Testis (tissue), 3 donors: ENCODE measurements around the gene TSPAN10. TPM values are rescaled to one million over a fixed set of nuclear protein-coding genes. Genes with fewer than 3 reads are reported as not detected.

ENCODE experiments used
- DNase-seq: peaks from one replicate; pipeline ENCODE4 v3.0.0-alpha.2; 2019
- H3K27ac ChIP-seq, 2 donors: fragments of 200-600 bp; sonication (generic); one replicate each; pipeline ENCODE4 v1.5.1; 2019
- H3K27me3 ChIP-seq: fragments of 200-600 bp; sonication (generic); one replicate; pipeline ENCODE4 v1.5.1; 2019
- H3K36me3 ChIP-seq: fragments of 200-600 bp; sonication (generic); one replicate; pipeline ENCODE4 v1.5.1; 2017; ENCODE audit warnings: low read depth; ENCODE audit errors: missing control alignments
- H3K4me1 ChIP-seq: fragments of 200-600 bp; sonication (generic); one replicate; pipeline ENCODE4 v1.5.1; 2019
- H3K4me3 ChIP-seq, 2 donors: fragments of 200-600 bp; sonication (generic); one replicate each; pipeline ENCODE4 v1.5.1; 2017 to 2019
- H3K9me3 ChIP-seq: fragments of 200-600 bp; sonication (generic); one replicate; pipeline ENCODE4 v1.5.1; 2017
- POLR2A ChIP-seq: fragments of 450-650 bp; IDR thresholded peaks from one replicate; pipeline ENCODE4 v1.6.1; 2017; ENCODE audit warnings: antibody characterized with exemption, mild to moderate bottlenecking, moderate library complexity
- WGBS, 2 donors: methylation state at CpG; one replicate each; pipeline ENCODE4 v1.1.5; 2018; 5-methylcytosine and 5-hydroxymethylcytosine counted together
- intact Hi-C: fragments of 100-400 bp; cut with DNase I; formaldehyde crosslinking; loops from one replicate; pipeline ENCODE4 v1.15.1; 2023; ENCODE audit warnings: low total_unique reads
- polyA plus RNA-seq: library from polyadenylated mRNA; stranded (reverse); fragments of 350-450 nt; fragmentation: Illumina TruSeq; extraction: RNeasy Lipid Tissue Mini Kit (QIAGEN cat#74804); gene quantifications from one replicate; pipeline ENCODE4 v1.2.3, GENCODE V29; 2014; ENCODE audit warnings: low read depth, low replicate concordance; ENCODE audit not compliant: insufficient read depth
- total RNA-seq, 2 donors: library from RNA; depleted of rRNA; stranded (reverse); fragments of >200 nt; gene quantifications; one replicate each; pipeline ENCODE4 v1.2.3, GENCODE V29; 2016
- TF ChIP-seq, protein P1 (sequence below), 3 experiments: fragments of 450-650 bp in 2 of 3; fragments of 200-600 bp in 1 of 3; sonication (generic) in 1 of 3; IDR thresholded peaks; one replicate each; pipeline ENCODE4 v1.5.1; 2016 to 2019; ENCODE audit warnings: antibody characterized with exemption in 3 of 3, mild to moderate bottlenecking in 2 of 3, moderate library complexity in 1 of 3

TSPAN10 gene
- total and polyA plus RNA-seq, 3 donors from 2014 or later: 1.2 to 3.1 (median 1.3) TPM

DNA sequence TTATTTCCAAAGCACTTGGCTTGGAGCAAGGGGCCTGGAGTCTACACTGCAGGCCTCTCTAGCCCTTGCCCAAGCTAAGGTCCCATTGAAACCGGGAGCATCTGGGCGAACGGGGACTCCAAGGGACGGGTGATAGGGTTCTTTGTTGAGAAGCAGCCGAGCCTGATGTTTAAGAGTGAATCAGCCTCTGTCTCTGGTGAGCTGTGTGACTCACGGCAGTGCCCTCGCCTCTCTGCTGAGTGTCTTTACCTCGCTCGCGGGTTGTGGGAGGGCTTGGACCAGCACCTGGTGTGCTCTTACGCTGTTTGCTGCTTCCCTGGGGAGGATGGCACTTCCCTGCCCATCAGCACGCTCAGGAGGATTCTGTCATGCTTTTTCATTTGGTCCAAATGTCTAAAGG is 48.1 kb downstream of the TSPAN10 start:
- Histone ChIP-seq H3K27ac (no peak overlapping the region), H3K9me3 (no peaks in the 10 kb centered on the region), H3K4me3 (peak overlapping the region in 1 of 2 donors; percentile 99), H3K27me3 (no peaks in the 10 kb centered on the region), H3K4me1 (peaks cover 27% of the 10 kb centered on the region), H3K36me3 (no peaks in the 10 kb centered on the region)
- intact Hi-C loops: no loop called here
- no peak for TF ChIP-seq POLR2A
- TF ChIP-seq, protein P1, sequence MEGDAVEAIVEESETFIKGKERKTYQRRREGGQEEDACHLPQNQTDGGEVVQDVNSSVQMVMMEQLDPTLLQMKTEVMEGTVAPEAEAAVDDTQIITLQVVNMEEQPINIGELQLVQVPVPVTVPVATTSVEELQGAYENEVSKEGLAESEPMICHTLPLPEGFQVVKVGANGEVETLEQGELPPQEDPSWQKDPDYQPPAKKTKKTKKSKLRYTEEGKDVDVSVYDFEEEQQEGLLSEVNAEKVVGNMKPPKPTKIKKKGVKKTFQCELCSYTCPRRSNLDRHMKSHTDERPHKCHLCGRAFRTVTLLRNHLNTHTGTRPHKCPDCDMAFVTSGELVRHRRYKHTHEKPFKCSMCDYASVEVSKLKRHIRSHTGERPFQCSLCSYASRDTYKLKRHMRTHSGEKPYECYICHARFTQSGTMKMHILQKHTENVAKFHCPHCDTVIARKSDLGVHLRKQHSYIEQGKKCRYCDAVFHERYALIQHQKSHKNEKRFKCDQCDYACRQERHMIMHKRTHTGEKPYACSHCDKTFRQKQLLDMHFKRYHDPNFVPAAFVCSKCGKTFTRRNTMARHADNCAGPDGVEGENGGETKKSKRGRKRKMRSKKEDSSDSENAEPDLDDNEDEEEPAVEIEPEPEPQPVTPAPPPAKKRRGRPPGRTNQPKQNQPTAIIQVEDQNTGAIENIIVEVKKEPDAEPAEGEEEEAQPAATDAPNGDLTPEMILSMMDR (IDR thresholded peaks at IDR 0.05): no peak
- DNase-seq: no peak
- 61 to 80% methylated on average over 12 of the region's 12 CpGs for WGBS, 2 donors

GRCh38 chr17:81686614-81687013 is 49.6 kb downstream of the TSPAN10 start:
- 93 to 94% methylated on average over 12 to 20 of the region's 20 CpGs for WGBS, 2 donors
- H3K27ac ChIP-seq: no peak overlapping the region
- H3K36me3 ChIP-seq: no peaks in the 10 kb centered on the region
- TF ChIP-seq, protein P1 (IDR thresholded peaks at IDR 0.05): no peak
- TF ChIP-seq POLR2A: no peak
- H3K27me3 ChIP-seq: no peaks in the 10 kb centered on the region
- DNase-seq: no peak
- H3K9me3 ChIP-seq: no peaks in the 10 kb centered on the region
- intact Hi-C loops: no loop called here
- peaks cover 26% of the 10 kb centered on the region for H3K4me1 ChIP-seq
- H3K4me3 ChIP-seq: no peak overlapping the region

DNA sequence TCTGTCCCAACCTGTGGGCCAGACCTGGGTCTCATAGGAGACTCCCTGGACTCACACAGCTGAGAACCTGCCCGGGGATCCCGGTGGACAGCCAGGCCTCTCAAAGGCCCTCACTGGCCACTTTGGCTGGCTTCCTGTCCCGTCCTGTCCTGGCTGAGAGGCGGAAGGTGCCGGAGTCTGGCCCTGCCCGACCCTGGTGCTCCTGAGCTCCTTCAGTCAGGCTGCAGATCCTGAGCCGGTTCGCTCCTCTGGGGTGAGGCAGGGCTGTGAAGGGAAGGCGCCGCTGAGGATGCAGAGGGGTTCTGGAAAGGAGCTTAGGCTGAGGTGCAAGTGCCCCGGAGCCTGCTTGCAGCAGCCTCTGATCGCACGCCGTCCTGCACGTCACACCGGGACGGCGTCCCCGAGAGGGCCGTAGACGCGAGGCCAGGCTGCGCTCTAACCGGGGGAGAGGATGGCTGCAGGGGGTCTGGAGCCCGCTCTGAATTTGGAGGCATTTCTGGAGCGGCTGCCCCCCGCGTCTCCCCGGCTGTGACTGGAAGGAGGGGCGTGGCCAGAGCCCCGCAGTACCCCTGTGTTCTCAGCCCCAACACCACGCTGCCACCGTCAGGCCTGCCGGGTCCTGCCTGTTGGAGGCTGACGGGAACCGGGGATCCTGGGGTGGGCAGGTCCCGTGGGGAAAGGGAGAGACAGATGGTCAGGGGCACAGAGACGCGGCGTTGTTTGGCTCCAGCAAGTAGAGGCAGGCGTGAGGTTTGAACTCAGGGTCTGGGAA is 51.0 kb downstream of the TSPAN10 start:
- no peak overlapping the region for H3K27ac ChIP-seq
- 91 to 92% methylated on average over 23 to 40 of the region's 41 CpGs for WGBS, 2 donors
- intact Hi-C loops: no loop called here
- no peak overlapping the region for H3K4me3 ChIP-seq
- H3K4me1 ChIP-seq: peaks cover 13% of the 10 kb centered on the region
- no peaks in the 10 kb centered on the region for H3K36me3 ChIP-seq
- TF ChIP-seq POLR2A: no peak
- TF ChIP-seq, protein P1 (IDR thresholded peaks at IDR 0.05): no peak
- no peaks in the 10 kb centered on the region for H3K9me3 ChIP-seq
- H3K27me3 ChIP-seq: no peaks in the 10 kb centered on the region
- DNase-seq: no peak

DNA sequence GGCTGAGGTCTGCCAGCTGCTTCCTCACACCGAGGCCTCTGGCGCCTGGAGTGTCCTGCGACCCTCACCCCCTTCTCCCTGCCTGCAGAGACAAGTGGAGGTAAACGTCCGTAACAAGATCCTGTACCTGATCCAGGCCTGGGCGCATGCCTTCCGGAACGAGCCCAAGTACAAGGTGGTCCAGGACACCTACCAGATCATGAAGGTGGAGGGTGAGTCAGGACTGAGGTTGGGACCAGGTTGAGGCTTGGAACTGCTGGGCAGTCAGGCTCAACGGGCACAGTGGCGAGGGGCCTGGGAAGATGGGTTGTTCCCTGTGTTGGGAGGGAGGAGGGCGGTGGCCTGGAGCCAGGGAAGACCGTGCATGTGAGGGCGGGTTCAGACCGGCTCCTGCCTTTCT is 51.6 kb downstream of the TSPAN10 start:
- Histone ChIP-seq H3K4me1 (peaks cover 12% of the 10 kb centered on the region), H3K27ac (no peak overlapping the region), H3K36me3 (no peaks in the 10 kb centered on the region), H3K9me3 (no peaks in the 10 kb centered on the region), H3K27me3 (no peaks in the 10 kb centered on the region), H3K4me3 (no peak overlapping the region)
- TF ChIP-seq POLR2A: no peak
- TF ChIP-seq, protein P1 (IDR thresholded peaks at IDR 0.05): no peak
- intact Hi-C loops: no loop called here
- no peak for DNase-seq
- WGBS, 2 donors: 90 to 93% methylated on average over 3 to 14 of the region's 14 CpGs

DNA sequence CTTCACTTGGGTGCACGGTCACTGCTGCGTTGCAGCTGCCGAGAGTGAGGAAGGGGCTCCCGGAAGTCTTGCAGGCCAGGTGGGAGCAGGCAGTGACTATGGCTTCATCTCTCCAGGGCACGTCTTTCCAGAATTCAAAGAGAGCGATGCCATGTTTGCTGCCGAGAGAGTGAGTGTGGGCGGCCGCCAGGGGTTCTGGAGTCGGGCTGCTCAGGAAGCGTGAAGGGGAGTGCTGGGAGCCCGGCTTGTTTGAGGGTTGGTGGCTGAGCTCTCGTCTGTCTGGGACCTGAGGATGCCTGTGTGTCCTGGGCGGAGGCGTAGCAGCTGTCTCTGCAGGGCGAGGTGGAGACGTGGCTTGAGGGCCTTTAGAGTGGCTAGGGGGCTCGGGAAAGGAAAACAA is 53.1 kb downstream of the TSPAN10 start:
- no peaks in the 10 kb centered on the region for H3K9me3 ChIP-seq
- no peak for DNase-seq
- 88 to 90% methylated on average over 18 of the region's 18 CpGs for WGBS, 2 donors
- H3K4me3 ChIP-seq: no peak overlapping the region
- no peaks in the 10 kb centered on the region for H3K27me3 ChIP-seq
- no peaks in the 10 kb centered on the region for H3K36me3 ChIP-seq
- intact Hi-C loops: no loop called here
- TF ChIP-seq POLR2A: no peak
- TF ChIP-seq, protein P1 (IDR thresholded peaks at IDR 0.05): no peak
- no peak overlapping the region for H3K27ac ChIP-seq
- H3K4me1 ChIP-seq: peaks cover 5% of the 10 kb centered on the region
